Caki2 (cell line): Measurements from ENCODE around the gene SAMD1. TPM values are rescaled to one million over a fixed set of nuclear protein-coding genes. Genes with fewer than 3 reads are reported as not detected.
A peak's percentile ranks its signal among the peaks of the same experiment; 100 is the strongest.

Experiments used
- DNase-seq: peaks from one replicate; pipeline ENCODE4 v3.0.0-alpha.2; 2015; ENCODE audit warnings: low read depth
- in situ Hi-C: cut with HindIII; loops from 2 replicates; pipeline ENCODE4 v1.10.0; 2016; ENCODE audit warnings: low sequenced_read_pairs, low pct_unique_long_range_greater_than_20kb, mixed read lengths
- total RNA-seq: library from RNA; depleted of rRNA; stranded (reverse); fragments of >200 nt; shearing (Covaris generic); gene quantifications from 2 replicates; pipeline ENCODE4 v1.2.3, GENCODE V29; 2014; ENCODE audit warnings: low replicate concordance

The SAMD1 gene
- total RNA-seq, 1 experiment from 2014 or later: 92.1 TPM

DNA sequence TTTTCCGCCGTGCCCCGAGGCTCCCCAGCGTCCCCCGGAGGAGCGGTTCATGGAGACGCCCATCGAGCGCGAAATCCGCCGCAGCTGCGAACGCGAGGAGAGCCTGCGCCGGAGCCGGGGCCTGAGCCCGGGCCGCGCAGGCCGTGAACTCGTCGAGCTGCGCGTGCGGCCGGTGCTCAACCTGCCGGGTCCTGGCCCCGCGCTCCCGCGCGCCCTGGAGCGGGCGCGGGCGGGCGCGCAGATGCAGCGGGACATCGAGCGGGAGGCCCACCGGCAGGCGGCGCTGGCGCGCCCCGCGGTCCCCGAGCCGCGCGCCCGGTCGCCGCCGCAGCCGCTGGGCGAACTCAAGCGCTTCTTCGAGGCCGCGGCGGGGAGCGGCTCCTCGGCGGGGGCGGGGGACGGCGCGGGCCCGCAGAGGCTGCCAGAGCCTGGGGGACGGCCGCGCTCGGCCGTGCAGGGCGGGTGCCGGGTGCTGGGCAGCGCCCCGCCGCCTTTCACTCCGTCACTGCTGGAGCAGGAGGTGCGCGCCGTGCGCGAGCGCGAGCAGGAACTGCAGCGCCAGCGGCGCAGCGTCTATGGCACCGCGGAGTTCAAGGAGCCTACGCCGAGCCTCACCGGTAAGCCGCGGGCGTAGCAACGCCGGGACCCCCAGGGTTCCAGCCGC lies 17.2 kb downstream of the SAMD1 start:
- DNase-seq: peak; percentile 75
- in situ Hi-C loops: no loop called here

DNA sequence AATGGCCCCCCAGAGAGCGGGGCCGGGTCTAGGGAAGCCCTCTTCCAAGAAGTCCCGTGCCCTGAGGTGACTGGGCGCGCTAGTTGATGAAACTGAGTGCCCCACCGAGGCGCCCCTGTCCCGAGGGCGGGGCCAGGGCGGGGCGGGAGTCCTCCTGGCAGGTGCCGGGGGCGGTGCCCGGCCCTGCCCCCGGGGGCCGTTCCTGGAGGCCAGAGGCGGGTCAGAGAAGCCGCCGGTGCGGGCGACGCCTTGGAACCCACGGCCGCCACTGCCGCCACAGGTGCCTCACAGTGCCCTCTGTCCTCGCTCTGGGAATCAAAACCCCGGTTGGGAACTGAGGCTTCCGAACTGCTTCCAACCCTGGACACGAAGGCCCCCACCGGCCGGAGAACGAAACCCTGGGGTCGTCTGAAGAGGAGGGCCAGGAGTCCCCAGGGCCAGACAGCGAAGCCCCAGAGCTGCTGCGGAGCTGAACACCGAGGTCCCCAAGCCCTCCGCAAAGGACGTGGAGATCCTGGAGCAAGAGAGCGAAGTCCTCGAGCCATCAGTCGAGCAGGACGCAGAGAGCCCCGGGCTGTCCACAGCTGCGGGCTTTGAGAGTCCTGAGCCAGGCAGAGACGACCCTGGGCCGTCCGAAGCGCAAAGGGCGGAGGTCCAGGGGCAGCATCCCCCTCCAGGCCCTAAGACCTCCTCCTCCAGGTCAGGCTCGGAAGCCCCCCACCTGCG lies 17.9 kb downstream of the SAMD1 start, which contains the start of gene MISP3:
TSS of gene MISP3 (plus strand) at position 252 of the 726 bp plus-strand sequence. CDS start 524 bp downstream, outside the sequence.
- in situ Hi-C loops: no loop called here

DNA sequence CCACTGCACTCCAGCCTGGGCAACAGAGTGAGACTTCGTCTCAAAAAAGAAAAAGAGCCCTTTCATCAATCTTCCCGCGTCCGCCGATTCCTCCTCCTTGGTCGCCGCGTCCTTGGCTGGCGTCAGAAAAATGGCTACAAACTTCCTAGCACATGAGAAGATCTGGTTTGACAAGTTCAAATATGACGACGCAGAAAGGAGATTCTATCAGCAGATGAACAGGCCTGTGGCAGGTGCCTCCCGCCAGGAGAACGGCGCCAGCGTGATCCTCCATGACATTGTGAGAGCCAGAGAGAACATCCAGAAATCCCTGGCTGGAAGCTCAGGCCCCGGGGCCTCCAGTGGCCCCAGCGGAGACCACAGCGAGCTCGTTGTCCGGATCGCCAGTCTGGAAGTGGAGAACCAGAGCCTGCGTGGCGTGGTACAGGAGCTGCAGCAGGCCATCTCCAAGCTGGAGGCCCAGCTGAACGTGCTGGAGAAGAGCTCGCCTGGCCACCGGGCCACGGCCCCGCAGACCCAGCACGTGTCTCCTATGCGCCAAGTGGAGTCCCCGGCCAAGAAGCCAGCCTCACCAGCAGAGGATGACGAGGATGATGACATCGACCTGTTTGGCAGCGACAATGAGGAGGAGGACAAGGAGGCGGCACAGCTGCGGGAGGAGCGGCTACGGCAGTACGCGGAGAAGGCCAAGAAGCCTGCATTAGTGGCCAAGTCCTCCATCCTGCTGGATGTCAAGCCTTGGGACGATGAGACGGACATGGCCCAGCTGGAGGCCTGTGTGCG lies 20.1 kb downstream of the SAMD1 start:
- DNase-seq: no peak
- in situ Hi-C loops: no loop called here

More for the DNA sequence above, 17.9 kb downstream of the SAMD1 start, which contains the start of gene MISP3:
- peak; percentile 62 for DNase-seq

DNA sequence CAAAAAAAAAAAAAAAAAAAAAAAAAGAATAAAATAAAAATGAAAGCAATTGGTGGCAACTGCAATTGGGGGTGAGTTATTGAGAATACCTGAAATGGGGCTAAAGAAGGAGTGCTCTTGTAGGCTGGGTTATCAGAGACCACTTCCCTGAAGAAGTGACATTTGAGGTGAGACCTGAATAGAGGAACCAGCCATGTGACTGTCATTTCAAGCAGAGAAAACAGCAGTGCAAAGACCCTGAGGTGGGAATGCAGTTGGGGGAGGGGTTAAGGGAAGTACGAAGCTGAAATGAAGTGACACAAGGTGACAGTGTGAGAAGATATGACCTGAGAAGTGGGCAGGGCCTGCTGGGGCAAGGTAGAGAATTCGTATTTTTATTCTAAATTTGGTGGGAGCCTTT lies 24.4 kb downstream of the SAMD1 start:
- in situ Hi-C loops: no loop called here
- no peak for DNase-seq

DNA sequence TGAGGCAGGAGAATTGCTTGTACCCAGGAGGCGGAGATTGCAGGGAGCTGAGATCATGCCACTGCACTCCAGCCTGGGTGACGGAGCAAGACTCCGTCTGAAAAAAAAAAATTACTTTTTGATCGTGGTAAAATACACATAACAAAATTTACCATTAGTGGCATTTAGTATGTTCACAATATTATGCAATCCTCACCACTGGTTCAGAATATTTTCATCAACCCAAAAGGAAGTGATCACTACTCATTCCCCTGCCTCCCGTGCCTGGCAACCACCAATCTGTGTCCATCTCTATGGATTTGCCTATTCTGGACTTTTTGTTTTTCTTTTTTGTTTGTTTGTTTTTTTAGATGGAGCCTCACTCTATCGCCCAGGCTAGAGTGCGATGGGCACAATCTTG lies 27.4 kb downstream of the SAMD1 start:
- no peak for DNase-seq
- in situ Hi-C loops: no loop called here

DNA sequence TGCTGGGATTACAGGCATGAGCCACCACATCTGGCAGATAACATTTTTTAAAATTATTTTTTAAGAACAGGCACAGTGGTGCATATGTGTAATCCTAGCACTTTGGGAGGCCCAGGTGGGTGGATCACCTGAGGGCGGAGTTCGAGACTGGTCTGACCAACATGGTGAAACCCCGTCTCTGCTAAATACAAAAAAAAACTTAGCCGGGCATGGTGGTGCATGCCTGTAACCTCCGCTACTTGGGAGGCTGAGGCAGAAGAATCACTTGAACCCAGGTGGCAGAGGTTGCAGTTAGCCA lies 28.0 kb downstream of the SAMD1 start:
- no peak for DNase-seq
- in situ Hi-C loops: no loop called here

DNA sequence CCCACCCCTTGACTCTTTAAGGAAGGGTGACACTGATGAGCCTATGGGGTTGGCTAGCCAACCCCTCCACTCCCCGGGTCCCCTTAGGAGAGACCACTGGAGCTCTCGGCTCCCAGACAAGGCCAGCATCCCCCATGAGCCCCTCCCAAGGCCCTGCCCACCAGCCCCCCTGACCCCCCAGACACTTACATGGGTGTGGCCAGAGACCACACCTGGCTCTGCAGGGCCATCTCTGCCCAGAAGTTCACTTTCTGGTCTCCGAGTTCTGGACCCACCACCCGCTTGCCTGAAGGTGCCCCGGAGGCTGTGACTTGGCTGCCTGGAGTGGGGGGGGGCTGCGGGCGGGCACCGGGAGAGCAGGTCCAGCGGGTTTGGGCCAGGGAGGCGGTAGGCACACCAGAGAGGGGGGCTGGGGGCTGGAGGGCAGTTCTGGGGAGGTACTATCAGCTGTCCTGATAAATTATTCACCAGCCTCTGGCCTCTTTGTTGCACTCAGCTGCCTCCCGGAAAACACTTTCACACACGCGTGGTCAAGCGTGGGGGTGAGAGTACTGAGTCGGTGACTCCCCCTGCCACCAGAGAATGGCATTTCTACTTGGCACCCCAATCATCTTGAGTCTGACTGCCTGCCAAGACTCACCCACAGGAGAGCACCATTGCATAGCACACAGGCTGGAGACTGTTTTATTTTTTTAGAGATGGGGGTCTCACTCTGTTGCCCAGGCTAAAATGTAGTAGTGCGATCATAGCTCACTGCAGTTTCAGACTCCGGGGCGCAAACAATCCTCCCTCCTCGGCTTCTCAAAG lies 28.6 kb downstream of the SAMD1 start, which contains the start of gene PALM3:
TSS of gene PALM3 (minus strand) at position 326 of the 807 bp plus-strand sequence. CDS start at position 230, 96 bp downstream.
- DNase-seq: no peak
- in situ Hi-C loops: no loop called here

DNA sequence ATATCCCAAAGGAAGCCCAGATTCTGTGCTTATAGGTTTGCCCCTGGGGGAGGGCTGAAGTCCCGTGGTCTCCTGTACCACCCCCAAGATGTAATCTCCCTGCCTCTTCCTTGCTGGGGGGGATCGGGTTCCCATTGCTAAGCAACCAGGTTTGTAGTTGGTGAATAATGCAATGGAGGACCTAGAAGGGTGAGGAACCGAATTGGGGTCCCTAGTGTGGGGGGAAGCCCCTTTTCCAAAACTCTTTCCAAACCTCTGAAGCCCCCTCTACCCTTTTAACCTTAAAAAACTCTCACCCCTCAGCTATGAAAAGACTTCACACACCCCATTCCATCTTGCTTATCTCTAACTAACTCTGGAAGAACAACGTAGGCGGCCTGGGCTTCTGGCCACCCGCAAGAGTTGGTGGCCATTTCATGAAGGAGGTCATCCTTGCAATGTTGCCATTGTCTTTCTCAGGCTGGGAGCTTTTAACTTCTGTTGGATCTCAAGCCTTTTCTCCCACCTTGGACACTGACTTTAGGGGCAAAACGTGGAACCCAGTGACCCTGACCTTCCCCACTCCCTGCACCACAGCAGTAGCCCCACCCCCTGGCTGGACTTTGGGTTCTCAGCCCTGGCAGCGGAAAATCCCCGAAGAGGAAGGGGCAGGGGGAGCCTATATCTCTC lies 29.3 kb downstream of the SAMD1 start:
- in situ Hi-C loops: no loop called here
- DNase-seq: no peak

DNA sequence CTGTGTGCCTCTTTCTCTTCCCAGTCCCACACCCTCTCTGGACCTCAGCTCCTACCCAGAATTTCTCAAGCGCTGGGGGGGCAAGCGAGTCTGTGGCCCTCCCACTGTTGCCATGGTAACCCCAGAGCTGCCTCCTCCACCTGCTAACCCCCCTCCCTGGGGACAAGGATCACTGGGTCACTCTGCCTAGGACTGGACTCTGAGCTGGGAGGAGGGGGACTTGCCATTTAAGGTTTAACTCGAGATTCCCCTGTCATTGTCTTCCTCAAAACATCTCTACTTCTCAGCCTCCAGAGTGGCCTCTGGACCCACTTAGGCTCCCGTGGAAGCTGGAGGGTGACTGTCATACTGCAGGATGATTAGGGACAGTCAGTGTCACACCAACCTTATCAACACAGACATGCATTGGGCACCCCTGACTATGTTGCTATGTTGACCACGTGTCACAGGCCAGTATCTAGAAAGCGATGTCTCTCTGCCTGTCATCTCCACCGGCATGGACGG lies 30.8 kb downstream of the SAMD1 start:
- in situ Hi-C loops: no loop called here

DNA sequence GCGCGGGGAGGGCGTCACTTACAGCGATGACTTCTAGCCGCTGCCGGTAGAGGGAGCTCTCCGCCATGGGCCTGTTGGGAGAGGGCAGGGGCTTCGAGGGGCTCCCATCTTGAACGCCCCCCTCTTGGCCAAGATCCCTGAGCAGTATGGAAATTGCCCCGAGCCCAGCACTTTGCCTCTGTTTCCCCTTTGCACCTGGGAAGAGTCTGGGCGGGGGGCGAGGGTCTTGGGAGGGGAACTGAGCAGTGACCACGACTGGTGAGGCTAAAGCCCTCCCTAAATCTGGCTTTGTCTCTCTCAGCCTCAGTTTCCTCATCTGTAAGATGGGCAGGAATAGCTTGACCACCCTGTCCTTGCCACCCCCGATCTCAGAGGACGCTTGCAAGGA lies 31.5 kb downstream of the SAMD1 start:
- no peak for DNase-seq
- in situ Hi-C loops: no loop called here

More for the DNA sequence above, 30.8 kb downstream of the SAMD1 start:
- no peak for DNase-seq

DNA sequence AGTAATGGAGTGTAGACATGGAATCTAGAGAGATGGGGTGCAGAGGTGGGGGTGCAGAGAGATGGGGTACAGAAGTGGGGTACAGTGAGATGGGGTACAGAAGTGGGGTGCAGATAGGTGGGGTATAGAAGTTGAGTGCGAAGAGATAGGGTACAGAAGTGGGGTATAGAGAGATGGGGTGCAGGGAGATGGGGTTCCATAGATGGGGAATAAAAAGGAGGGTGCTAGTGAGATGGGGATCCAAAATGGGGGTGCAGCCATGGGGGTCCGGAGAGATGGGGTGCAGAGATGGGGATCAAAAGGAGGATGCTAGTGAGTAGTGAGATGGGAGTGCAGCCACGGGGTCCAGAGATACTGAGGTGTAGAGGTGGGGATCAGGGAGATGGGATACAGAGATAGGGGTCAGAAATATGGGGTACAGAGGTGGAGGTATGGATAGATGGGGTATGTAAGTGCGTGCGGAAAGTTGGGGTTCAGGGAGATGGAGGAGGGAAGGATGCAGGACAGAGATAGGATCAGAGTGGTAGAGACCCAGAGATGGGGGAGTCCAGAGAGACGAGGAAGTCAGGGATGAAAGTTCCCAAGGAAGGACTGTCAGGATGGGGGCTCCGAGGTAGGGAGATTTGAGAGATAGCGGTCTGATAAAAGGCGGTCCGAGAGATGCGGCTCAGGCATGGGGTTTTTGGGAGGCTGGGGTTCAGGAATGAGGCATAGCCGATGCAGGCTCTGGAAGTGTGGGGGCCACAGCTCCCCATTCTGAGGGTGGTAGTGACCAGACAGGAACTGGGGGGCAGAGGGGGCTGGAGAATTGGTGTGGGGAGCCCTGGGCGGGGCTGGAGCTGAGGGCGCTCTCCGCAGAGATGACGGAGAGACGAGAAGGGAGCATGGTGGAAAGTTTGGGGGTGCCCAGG lies 32.1 kb downstream of the SAMD1 start:
- in situ Hi-C loops: no loop called here
- no peak for DNase-seq

DNA sequence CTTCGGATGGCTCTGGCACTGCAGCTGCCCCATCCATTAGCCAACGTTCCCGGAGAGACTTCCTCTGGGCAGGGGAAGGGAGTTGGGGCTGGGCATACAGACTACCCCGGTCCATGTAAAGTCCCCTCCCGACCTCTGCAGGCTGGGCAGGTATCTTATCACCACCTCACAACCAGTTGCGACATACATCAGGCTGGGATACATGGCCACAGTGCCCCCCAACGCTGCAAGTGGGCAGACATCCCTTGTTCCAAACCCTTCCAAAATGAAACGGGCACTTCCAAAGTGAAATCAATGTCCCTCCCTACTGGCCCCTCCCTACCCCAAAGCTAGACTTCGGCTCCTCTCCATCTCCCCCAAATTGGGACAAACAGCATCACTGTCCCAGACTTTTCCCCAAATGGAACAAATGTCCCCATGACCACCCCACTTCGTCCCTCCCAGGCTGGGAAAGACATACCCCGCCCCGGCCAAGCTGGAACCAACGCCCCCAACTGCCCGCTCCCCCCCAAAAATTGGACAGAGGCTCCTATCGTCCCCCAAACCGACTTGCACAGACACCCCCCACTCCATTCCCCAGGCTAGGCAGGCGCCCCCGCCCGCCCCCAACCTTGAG lies 33.7 kb downstream of the SAMD1 start:
- in situ Hi-C loops: no loop called here

DNA sequence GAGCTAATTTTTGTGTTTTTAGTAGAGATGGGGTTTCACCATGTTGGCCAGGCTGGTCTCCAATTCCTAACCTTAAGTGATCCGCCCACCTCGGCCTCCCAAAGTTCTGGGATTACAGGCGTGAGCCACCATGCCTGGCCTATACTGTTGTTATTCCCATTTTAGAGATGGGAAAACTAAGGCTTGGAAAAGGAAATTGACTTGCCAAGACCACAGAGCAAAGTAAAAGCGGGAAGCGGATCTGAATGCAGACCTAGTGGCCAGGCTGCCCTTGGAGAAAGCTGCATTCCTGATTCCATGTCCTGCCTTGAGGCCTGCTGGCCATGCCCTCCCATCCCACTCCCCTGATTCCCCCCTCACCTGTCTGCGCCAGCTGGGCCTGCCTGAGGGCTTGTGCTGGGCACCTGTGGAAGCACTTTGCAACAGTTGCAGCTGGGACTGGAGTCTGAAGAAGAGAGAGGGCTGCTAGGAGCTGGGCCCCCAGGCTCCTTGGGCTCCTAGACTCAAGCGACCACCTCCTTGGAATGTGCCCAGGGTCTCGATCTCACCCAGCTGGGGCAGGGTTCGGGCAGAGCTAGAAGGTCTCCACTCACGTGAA lies 34.4 kb downstream of the SAMD1 start:
- in situ Hi-C loops: no loop called here
- no peak for DNase-seq

More for the DNA sequence above, 33.7 kb downstream of the SAMD1 start:
- DNase-seq: no peak

DNA sequence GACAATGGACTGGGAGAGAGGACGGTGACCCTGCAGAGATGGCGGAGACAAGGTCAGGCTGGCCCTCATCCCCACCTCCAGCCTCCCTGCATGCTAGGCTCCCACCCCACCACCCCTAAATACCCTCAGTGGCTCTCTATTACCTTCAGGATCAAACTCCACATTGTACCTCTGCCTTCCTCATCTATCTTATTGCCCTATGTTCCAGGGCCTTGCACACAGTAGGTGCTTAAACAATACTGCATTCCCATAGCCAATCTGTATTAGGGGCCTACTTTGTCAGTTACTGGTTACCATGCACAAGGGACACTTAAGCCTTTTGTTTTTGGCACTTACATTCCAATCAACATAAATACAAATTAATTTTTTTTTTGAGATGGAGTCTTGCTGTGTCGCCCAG lies 35.2 kb downstream of the SAMD1 start:
- in situ Hi-C loops: no loop called here
- DNase-seq: no peak

DNA sequence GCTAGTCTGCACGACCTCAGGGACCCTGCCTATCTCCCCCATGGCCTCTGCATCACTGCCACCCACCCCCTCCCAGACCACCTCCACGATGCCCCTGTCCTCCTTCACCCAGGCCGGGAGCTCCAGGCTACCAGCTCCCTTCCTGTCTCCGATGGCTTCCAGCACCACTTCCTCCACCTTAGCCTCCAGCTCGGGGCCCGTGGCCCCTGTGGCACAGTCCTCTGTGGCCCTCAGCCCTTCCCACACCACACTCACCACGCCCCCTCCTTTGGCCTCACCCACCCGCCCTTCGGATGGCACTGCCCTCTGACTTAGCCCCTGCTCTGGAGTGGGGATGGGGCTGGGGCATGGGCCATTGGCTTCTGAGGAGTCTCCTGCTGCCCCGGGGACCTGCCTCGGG lies 35.8 kb downstream of the SAMD1 start:
- in situ Hi-C loops: no loop called here
- DNase-seq: no peak

DNA sequence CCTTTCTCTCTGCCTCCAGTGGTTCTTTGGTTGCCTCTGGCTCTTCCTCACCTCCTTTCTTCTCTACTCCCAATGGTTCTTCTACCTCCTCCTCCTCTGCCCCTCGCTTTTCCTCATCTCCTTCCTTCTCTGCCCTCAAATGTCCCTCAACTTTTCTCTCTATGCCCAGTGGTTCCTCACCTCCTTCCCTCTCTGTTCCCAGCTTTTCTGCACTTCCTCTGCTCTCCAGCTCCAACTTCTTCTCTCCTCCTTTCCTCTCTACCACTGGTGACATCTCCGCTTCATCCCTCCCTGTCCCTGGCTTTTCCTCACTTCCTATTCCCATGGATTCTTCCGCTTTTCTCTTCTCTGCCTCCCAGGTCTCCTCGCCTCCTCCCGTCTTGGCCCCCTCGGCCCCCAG lies 36.5 kb downstream of the SAMD1 start:
- DNase-seq: no peak
- in situ Hi-C loops: no loop called here
